Gastrocnemius medialis (tissue), 4 donors: ENCODE measurements around the gene ZBTB43.

Experiments used
- CTCF ChIP-seq, 5 experiments: fragments of 450-650 bp in 3 of 5; fragments of 200-600 bp in 2 of 5; sonication (generic) in 2 of 5; IDR thresholded peaks in 4 of 5; conservative IDR thresholded peaks in 1 of 5; 1 replicate in 4 of 5; 2 replicates in 1 of 5; pipeline ENCODE4 v1.5.1; 2016 to 2019; ENCODE audit warnings: antibody characterized with exemption in 5 of 5, mild to moderate bottlenecking in 3 of 5, moderate library complexity in 3 of 5
- POLR2A ChIP-seq, 2 donors: fragments of 450-650 bp; IDR thresholded peaks; one replicate each; pipeline ENCODE4 v1.6.1; 2017; ENCODE audit warnings: antibody characterized with exemption in 2 of 2, mild to moderate bottlenecking in 2 of 2, moderate library complexity in 2 of 2

- TF ChIP-seq CTCF (IDR thresholded peaks at IDR 0.05 in 4 of 5, conservative IDR thresholded peaks at IDR 0.05 in 1 of 5), result no peak
- TF ChIP-seq POLR2A (IDR thresholded peaks at IDR 0.05), result no peak
These were observed 75.5 kb downstream of the ZBTB43 start for GRCh38 chr9:126880226-126880946.
